ENCODE data around the gene NAIF1.

GRCh38 chr9:128055344-128056040 is 11.6 kb downstream of the NAIF1 start:
- TF ChIP-seq POLR2A (IDR thresholded peaks at IDR 0.05) = peak; percentile 35
- TF ChIP-seq, protein P1, sequence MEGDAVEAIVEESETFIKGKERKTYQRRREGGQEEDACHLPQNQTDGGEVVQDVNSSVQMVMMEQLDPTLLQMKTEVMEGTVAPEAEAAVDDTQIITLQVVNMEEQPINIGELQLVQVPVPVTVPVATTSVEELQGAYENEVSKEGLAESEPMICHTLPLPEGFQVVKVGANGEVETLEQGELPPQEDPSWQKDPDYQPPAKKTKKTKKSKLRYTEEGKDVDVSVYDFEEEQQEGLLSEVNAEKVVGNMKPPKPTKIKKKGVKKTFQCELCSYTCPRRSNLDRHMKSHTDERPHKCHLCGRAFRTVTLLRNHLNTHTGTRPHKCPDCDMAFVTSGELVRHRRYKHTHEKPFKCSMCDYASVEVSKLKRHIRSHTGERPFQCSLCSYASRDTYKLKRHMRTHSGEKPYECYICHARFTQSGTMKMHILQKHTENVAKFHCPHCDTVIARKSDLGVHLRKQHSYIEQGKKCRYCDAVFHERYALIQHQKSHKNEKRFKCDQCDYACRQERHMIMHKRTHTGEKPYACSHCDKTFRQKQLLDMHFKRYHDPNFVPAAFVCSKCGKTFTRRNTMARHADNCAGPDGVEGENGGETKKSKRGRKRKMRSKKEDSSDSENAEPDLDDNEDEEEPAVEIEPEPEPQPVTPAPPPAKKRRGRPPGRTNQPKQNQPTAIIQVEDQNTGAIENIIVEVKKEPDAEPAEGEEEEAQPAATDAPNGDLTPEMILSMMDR (IDR thresholded peaks at IDR 0.05) = peak in 1 of 4 donors; percentile 5
